ENCODE data around the gene LRMDA.
"Not testable (repeated sequence)": the region's sequence is repeated elsewhere in the genome, so short reads cannot be mapped to it uniquely, and the experiment has no call there.

LRMDA gene

DNA sequence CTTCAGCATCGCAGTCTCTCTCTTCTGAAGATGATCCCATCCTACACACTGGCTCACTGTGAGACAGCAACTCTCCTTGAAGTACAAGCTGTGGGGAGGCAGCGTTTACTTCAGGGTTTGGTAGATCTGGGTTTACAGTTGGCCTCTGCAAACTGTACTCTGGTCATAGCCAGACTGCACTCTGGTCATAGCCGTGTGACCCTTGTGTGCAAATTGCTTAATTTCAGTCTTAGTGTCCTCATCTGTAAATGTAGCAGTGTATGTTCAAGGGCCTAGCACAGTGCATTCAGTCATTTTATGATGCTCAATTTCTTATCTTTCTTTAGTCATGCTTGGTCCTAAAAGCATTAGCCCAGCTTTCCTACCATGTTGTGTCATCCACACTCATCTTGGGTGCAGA, 188.2 kb downstream of the LRMDA start:
- H3K4me3 ChIP-seq (ENCODE audit: low read depth, low read length): no peak overlapping the region
- TF ChIP-seq, protein P1, sequence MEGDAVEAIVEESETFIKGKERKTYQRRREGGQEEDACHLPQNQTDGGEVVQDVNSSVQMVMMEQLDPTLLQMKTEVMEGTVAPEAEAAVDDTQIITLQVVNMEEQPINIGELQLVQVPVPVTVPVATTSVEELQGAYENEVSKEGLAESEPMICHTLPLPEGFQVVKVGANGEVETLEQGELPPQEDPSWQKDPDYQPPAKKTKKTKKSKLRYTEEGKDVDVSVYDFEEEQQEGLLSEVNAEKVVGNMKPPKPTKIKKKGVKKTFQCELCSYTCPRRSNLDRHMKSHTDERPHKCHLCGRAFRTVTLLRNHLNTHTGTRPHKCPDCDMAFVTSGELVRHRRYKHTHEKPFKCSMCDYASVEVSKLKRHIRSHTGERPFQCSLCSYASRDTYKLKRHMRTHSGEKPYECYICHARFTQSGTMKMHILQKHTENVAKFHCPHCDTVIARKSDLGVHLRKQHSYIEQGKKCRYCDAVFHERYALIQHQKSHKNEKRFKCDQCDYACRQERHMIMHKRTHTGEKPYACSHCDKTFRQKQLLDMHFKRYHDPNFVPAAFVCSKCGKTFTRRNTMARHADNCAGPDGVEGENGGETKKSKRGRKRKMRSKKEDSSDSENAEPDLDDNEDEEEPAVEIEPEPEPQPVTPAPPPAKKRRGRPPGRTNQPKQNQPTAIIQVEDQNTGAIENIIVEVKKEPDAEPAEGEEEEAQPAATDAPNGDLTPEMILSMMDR (IDR thresholded peaks at IDR 0.05; ENCODE audit: low read depth, low read length, missing control alignments): no peak
- DNase-seq (ENCODE audit: low read depth): no peak
- in situ Hi-C loops (cut with HindIII; ENCODE audit: low sequenced_read_pairs): no loop called here

DNA sequence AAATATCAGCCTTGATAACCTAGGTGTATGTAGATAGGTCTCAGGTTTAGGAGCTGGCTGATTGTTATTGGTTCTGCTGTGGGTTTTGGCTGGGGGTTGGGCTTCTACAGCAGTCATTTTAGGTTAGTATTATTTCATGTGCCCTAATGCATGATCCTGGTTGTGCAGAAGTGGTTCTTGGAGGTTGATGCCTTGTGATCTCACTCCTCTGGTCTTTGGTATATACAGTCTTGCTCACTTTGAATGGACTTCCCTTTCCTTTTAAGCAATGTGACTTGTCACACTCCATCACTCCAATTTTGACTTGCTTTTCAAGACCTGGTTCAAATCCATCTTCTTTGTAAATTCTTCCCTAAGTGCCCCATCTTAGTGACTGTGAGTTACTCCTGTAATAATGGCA, 188.9 kb downstream of the LRMDA start:
- DNase-seq (ENCODE audit: low read depth): no peak
- TF ChIP-seq, protein P1 (IDR thresholded peaks at IDR 0.05; ENCODE audit: low read depth, low read length, missing control alignments): no peak
- H3K4me3 ChIP-seq (ENCODE audit: low read depth, low read length): no peak overlapping the region
- in situ Hi-C loops (cut with HindIII; ENCODE audit: low sequenced_read_pairs): no loop called here

DNA sequence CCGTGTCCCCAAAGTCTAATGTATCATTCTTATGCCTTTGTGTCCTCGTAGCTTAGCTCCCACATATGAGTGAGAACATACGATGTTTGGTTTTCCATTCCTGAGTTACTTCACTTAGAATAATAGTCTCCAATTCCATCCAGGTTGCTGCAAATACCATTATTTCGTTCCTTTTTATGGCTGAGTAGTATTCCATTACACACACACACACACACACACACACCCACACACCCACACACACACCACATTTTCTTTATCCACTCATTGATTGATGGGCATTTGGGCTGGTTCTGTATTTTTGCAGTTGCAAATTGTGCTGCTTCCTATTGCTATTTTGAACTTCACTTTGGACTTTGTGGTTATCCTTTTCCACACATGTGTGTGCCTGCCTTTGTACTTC, 189.6 kb downstream of the LRMDA start:
- in situ Hi-C loops (cut with HindIII; ENCODE audit: low sequenced_read_pairs); DNase-seq (ENCODE audit: low read depth); H3K4me3 ChIP-seq (ENCODE audit: low read depth, low read length): not testable (repeated sequence)

DNA sequence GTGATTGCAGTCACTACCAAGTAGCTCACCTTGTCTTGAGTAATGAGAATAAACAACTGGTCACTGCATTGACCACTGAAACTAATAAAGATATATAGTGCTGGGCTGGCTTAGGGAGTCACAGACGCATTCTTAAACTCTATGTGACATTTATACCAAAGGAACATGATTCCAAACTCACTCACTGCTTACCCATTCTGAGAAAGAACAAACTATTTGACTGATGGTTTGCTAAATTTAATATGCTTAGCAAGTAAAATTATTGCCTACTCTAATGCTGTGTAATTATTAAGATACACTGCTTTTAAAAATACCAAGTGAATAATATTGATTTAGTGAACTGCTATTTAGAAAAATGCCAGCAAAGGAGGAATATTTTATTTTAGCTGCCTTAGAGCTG, 191.1 kb downstream of the LRMDA start:
- no peak for DNase-seq (ENCODE audit: low read depth)
- no peak overlapping the region for H3K4me3 ChIP-seq (ENCODE audit: low read depth, low read length)
- in situ Hi-C loops (cut with HindIII; ENCODE audit: low sequenced_read_pairs): no loop called here
- TF ChIP-seq, protein P1 (IDR thresholded peaks at IDR 0.05; ENCODE audit: low read depth, low read length, missing control alignments): no peak

DNA sequence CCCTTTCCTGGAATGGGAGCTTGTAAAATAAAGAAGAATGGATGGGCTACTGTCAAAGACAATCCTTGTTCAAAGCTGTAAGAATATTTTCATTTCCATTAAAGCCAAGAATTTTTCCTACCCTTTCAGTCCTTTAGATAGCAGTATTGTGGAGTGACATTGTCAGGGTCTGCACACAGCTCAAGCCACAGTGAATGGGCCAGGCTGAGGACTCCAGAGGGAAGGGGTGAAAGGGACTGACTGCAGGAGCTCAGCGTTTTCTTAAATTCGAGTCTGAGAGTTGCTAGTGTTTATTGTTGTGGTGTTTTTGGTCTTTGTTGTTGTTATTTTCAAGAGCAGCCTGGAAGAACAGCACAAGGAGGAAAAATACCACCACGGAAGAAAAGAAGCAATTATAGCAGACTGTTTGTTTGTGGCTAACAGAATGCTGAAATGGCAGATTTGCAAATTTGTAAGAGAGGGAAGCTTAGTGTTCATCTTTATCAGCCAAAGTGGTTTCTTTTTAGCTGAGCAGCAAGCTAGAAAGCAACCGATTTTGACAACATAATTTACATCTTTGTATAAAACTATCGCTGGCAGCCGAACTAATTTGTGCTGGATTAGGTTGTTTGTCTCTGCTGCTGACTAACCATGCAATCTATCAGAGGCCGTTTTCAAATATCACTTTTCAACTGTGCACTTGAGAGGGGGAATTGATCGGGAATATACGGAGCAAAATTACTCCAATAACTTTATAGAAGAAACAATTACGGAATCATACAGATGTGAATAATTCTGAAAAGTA, 192.1 kb downstream of the LRMDA start:
- in situ Hi-C loops (cut with HindIII; ENCODE audit: low sequenced_read_pairs): no loop called here
- no peak overlapping the region for H3K4me3 ChIP-seq (ENCODE audit: low read depth, low read length)
- TF ChIP-seq, protein P1 (IDR thresholded peaks at IDR 0.05; ENCODE audit: low read depth, low read length, missing control alignments): no peak
- DNase-seq (ENCODE audit: low read depth): no peak

DNA sequence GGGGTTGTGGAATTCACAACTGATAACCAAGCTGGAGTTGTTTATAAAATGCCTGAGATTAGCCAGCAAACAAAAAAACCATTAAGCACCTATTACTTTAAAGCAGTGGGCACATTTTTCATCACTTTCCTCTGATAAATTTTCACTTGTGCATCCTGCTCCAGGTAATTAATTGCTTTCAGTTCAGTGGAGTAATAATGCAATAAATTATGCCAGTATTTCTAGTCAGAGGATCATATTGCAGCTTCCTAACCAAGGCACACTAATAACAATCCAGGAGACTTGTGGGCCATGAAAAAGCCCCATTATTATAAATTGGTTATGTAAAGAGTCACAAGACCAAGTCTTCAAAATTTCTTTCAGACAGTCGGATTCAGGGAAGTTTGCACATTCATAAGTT, 193.2 kb downstream of the LRMDA start:
- no peak overlapping the region for H3K4me3 ChIP-seq (ENCODE audit: low read depth, low read length)
- TF ChIP-seq, protein P1 (IDR thresholded peaks at IDR 0.05; ENCODE audit: low read depth, low read length, missing control alignments): no peak
- in situ Hi-C loops (cut with HindIII; ENCODE audit: low sequenced_read_pairs): no loop called here
- no peak for DNase-seq (ENCODE audit: low read depth)

DNA sequence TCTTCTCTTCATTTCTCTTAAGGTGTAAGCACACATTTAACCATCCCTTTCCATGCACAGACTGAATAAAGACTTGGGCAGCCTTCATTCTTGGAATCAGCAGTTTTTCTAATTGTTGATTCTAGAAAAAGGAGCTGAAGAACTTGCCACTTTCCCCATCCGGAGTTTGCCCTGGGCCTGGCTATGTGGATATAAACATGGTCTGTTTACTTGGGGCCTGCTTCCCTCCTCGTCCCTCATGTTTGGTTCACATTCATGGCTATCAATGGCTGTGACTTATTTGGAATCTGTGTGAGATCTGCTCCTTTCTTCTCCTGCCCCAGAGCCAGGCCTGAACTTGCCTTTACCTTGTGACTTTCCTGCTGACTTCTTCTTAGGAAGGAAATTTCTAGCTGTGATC, 199.3 kb downstream of the LRMDA start:
- TF ChIP-seq, protein P1 (IDR thresholded peaks at IDR 0.05; ENCODE audit: low read depth, low read length, missing control alignments): no peak
- DNase-seq (ENCODE audit: low read depth): no peak
- in situ Hi-C loops (cut with HindIII; ENCODE audit: low sequenced_read_pairs): no loop called here

More for the DNA sequence above, 199.3 kb downstream of the LRMDA start:
- no peak overlapping the region for H3K4me3 ChIP-seq (ENCODE audit: low read depth, low read length)

Data from astrocyte of the cerebellum (primary cell).